GM23338 (cell line): ENCODE measurements around the gene SPI1. TPM values are rescaled to one million over a fixed set of nuclear protein-coding genes. Genes with fewer than 3 reads are reported as not detected.

Experiments used
- ATAC-seq: fragments of 200-7000 bp; cut with Tn5 transposase; 3 replicates; pipeline ENCODE4 v1.9.1; 2020
- DNase-seq: peaks from one replicate; pipeline ENCODE4 v3.0.0-alpha.2; 2015; ENCODE audit warnings: low spot score
- H2AFZ ChIP-seq: fragments of 200-600 bp; sonication (generic); 2 replicates; pipeline ENCODE4 v1.8.0; 2016; ENCODE audit warnings: antibody characterized with exemption, mild to moderate bottlenecking, moderate library complexity
- H3F3A ChIP-seq: fragments of 200-600 bp; sonication (generic); replicated peaks from 2 replicates; pipeline ENCODE4 v1.8.0; 2017; ENCODE audit warnings: antibody characterized with exemption, mixed run types, low read depth
- H3K27ac ChIP-seq: fragments of 200-600 bp; sonication (generic); 2 replicates; pipeline ENCODE4 v1.6.1; 2016; ENCODE audit warnings: low read depth
- H3K27me3 ChIP-seq: fragments of 200-600 bp; sonication (generic); 2 replicates; pipeline ENCODE4 v1.8.0; 2016; ENCODE audit warnings: mild to moderate bottlenecking, mixed run types, moderate library complexity; ENCODE audit not compliant: insufficient read depth
- H3K36me3 ChIP-seq: fragments of 200-600 bp; sonication (generic); 2 replicates; pipeline ENCODE4 v1.8.0; 2016; ENCODE audit warnings: mild to moderate bottlenecking; ENCODE audit not compliant: insufficient read depth
- H3K4me1 ChIP-seq: fragments of 200-600 bp; sonication (generic); 2 replicates; pipeline ENCODE4 v1.8.0; 2016; ENCODE audit warnings: mild to moderate bottlenecking, moderate library complexity; ENCODE audit not compliant: insufficient read depth
- H3K4me2 ChIP-seq: fragments of 200-600 bp; sonication (generic); 2 replicates; pipeline ENCODE4 v1.7.1; 2017; ENCODE audit warnings: mixed run types
- H3K4me3 ChIP-seq: fragments of 200-600 bp; sonication (generic); 2 replicates; pipeline ENCODE4 v1.6.1; 2016; ENCODE audit warnings: mixed run types
- H3K79me2 ChIP-seq: fragments of 200-600 bp; sonication (generic); replicated peaks from 2 replicates; pipeline ENCODE4 v1.8.0; 2017; ENCODE audit warnings: mild to moderate bottlenecking; ENCODE audit not compliant: insufficient read depth
- H3K9me2 ChIP-seq: fragments of 200-600 bp; sonication (generic); 2 replicates; pipeline ENCODE4 v1.8.0; 2017; ENCODE audit not compliant: insufficient read depth
- H4K20me1 ChIP-seq: fragments of 200-600 bp; sonication (generic); replicated peaks from 2 replicates; pipeline ENCODE4 v1.8.0; 2017; ENCODE audit warnings: mild to moderate bottlenecking; ENCODE audit not compliant: insufficient read depth
- H3K27ac Mint-ChIP-seq: 2 replicates; pipeline ENCODE4 v1.8.0; 2020; ENCODE audit warnings: inconsistent platforms, mild to moderate bottlenecking, moderate library complexity, mixed read lengths
- H3K27me3 Mint-ChIP-seq: 3 replicates; pipeline ENCODE4 v1.8.0; 2022; ENCODE audit warnings: low read depth, mild to moderate bottlenecking, moderate library complexity, mixed read lengths, inconsistent platforms; ENCODE audit not compliant: insufficient read depth, poor library complexity
- H3K36me3 Mint-ChIP-seq: 3 replicates; pipeline ENCODE4 v1.8.0; 2021; ENCODE audit warnings: low read depth, mild to moderate bottlenecking, inconsistent platforms, moderate library complexity, mixed read lengths
- H3K4me1 Mint-ChIP-seq: 3 replicates; pipeline ENCODE4 v1.8.0; 2020; ENCODE audit warnings: mild to moderate bottlenecking, inconsistent platforms, mixed read lengths
- H3K4me3 Mint-ChIP-seq: 3 replicates; pipeline ENCODE4 v1.8.0; 2021; ENCODE audit warnings: moderate library complexity, mild to moderate bottlenecking, inconsistent platforms, mixed read lengths
- H3K9me3 Mint-ChIP-seq: 3 replicates; pipeline ENCODE4 v1.8.0; 2020; ENCODE audit warnings: moderate library complexity, mild to moderate bottlenecking, inconsistent platforms, mixed read lengths
- CREB1 ChIP-seq: fragments of 250-450 bp; sonication (Bioruptor Pico); IDR thresholded peaks from 2 replicates; pipeline ENCODE4 v1.5.0; 2020; ENCODE audit warnings: low read depth, mild to moderate bottlenecking, moderate library complexity
- CTCF ChIP-seq, 2 experiments: fragments of 200-600 bp in 1 of 2; sonication (generic) in 1 of 2; conservative IDR thresholded peaks; 2 replicates each; pipeline versions ENCODE4 v1.5.1 to v1.6.1; 2016 to 2017; ENCODE audit warnings: antibody characterized with exemption in 2 of 2, low read depth in 2 of 2, mild to moderate bottlenecking in 2 of 2, moderate library complexity in 1 of 2
- ETS1 ChIP-seq: IDR thresholded peaks from 2 replicates; pipeline ENCODE4 v1.6.1; 2016; ENCODE audit warnings: antibody characterized with exemption
- EZH2 ChIP-seq: fragments of 200-600 bp; sonication (generic); IDR thresholded peaks from one replicate; pipeline ENCODE4 v1.8.0; 2017; ENCODE audit warnings: antibody characterized with exemption, mild to moderate bottlenecking, low read depth; ENCODE audit not compliant: unreplicated experiment
- EZH2phosphoT487 ChIP-seq: fragments of 200-600 bp; sonication (generic); IDR thresholded peaks from one replicate; pipeline ENCODE4 v1.8.1; 2018; ENCODE audit warnings: antibody characterized with exemption; ENCODE audit not compliant: unreplicated experiment
- POLR2AphosphoS5 ChIP-seq: IDR thresholded peaks from 2 replicates; pipeline ENCODE4 v1.6.1; 2016; ENCODE audit warnings: antibody characterized with exemption, low read depth
- REST ChIP-seq: IDR thresholded peaks from one replicate; pipeline ENCODE4 v1.6.1; 2018; ENCODE audit warnings: antibody characterized with exemption; ENCODE audit not compliant: unreplicated experiment
- STAT1 ChIP-seq: IDR thresholded peaks from one replicate; pipeline ENCODE4 v1.6.1; 2016; ENCODE audit warnings: antibody characterized with exemption; ENCODE audit not compliant: unreplicated experiment
- ZNF331 ChIP-seq: fragments of 250-450 bp; sonication (Bioruptor Pico); IDR thresholded peaks from 2 replicates; pipeline ENCODE4 v1.5.0; 2020; ENCODE audit warnings: low read depth, mild to moderate bottlenecking, moderate library complexity
- ZNF462 ChIP-seq: fragments of 250-450 bp; sonication (Bioruptor Pico); IDR thresholded peaks from 2 replicates; pipeline ENCODE4 v1.5.0; 2020; ENCODE audit warnings: mild to moderate bottlenecking, moderate library complexity
- polyA plus RNA-seq: library from polyadenylated mRNA; unstranded; fragments of >200 nt; fragmentation: Nextera tagmentation; extraction: Ambion mirVana; gene quantifications from 2 replicates; pipeline ENCODE4 v1.2.1, GENCODE V29; 2016
- total RNA-seq: library from RNA; depleted of rRNA; stranded (reverse); fragments of >200 nt; shearing (Covaris generic); gene quantifications from 2 replicates; pipeline ENCODE4 v1.2.3, GENCODE V29; 2014

The SPI1 gene
- total and polyA plus RNA-seq, 2 experiments from 2014 or later: 0.23 TPM; not detected in 1

- TF ChIP-seq ETS1: no peak
These were observed 19.7 kb downstream of the SPI1 start (continued) for GRCh38 chr11:47358731-47359051.

- H2AFZ ChIP-seq: no peak overlapping the region
- H3K27me3 ChIP-seq: no peaks in the 10 kb centered on the region
- H3K4me1 ChIP-seq: peaks cover 7% of the 10 kb centered on the region; the same call in 1 of the 2 replicates
- Mint-ChIP-seq H3K27ac (no peak overlapping the region), H3K9me3 (no peaks in the 10 kb centered on the region), H3K27me3 (peaks cover 9% of the 10 kb centered on the region), H3K4me1 (peaks cover 4% of the 10 kb centered on the region; the same call in 1 of the 3 replicates), H3K36me3 (no peaks in the 10 kb centered on the region; the same call in 2 of the 3 replicates), H3K4me3 (no peak overlapping the region)
- H3K36me3 ChIP-seq: no peaks in the 10 kb centered on the region
- no peak for ATAC-seq
- H3K79me2 ChIP-seq: no peaks in the 10 kb centered on the region
- no peaks in the 10 kb centered on the region for H3K9me2 ChIP-seq
- no peak overlapping the region for H3K4me2 ChIP-seq
- no peak overlapping the region for H3K27ac ChIP-seq
- no peaks in the 10 kb centered on the region for H4K20me1 ChIP-seq
- H3F3A ChIP-seq: peaks cover 20% of the 10 kb centered on the region
- DNase-seq: no peak
- H3K4me3 ChIP-seq: no peak overlapping the region
- no peak for TF ChIP-seq ZNF462 (CRISPR knock-in tag)
- TF ChIP-seq POLR2AphosphoS5: no peak
- no peak for TF ChIP-seq REST
- TF ChIP-seq ZNF331 (CRISPR knock-in tag): no peak
- no peak for TF ChIP-seq EZH2phosphoT487
- no peak for TF ChIP-seq EZH2
- no peak for TF ChIP-seq STAT1
- TF ChIP-seq ETS1: no peak
- no peak for TF ChIP-seq CREB1 (CRISPR knock-in tag)
- TF ChIP-seq CTCF (conservative IDR thresholded peaks at IDR 0.05; ENCODE audit: low read depth in 2 of 2): no peak
These were observed 20.2 kb downstream of the SPI1 start for GRCh38 chr11:47357985-47358730.
